ENCODE measurements around the gene STRN.

Gene STRN

GRCh38 chr2:36843838-36844237 lies 122.5 kb downstream of the STRN start:
- no peak for TF ChIP-seq POU6F1 (CRISPR knock-in tag; IDR thresholded peaks at IDR 0.05; ENCODE audit: borderline replicate concordance, low read depth)
- no peak for ATAC-seq

- ATAC-seq: no peak
- TF ChIP-seq CSDC2 (CRISPR knock-in tag; IDR thresholded peaks at IDR 0.05) (no peak), POU6F1 (CRISPR knock-in tag; IDR thresholded peaks at IDR 0.05; ENCODE audit: borderline replicate concordance, low read depth) (no peak), SNAI2 (CRISPR knock-in tag; IDR thresholded peaks at IDR 0.05) (no peak), ARNTL (CRISPR knock-in tag; IDR thresholded peaks at IDR 0.05; ENCODE audit: borderline replicate concordance, low read depth) (no peak), PPARA (CRISPR knock-in tag; IDR thresholded peaks at IDR 0.05; ENCODE audit: borderline replicate concordance) (no peak), TSHZ2 (CRISPR knock-in tag; IDR thresholded peaks at IDR 0.05) (no peak), PATZ1 (CRISPR knock-in tag; IDR thresholded peaks at IDR 0.05; ENCODE audit: borderline replicate concordance) (no peak), ZNF70 (CRISPR knock-in tag; IDR thresholded peaks at IDR 0.05) (no peak), TCF4 (CRISPR knock-in tag; IDR thresholded peaks at IDR 0.05; ENCODE audit: borderline replicate concordance) (no peak), GLIS3 (CRISPR knock-in tag; IDR thresholded peaks at IDR 0.05) (no peak), ZC3H10 (CRISPR knock-in tag; IDR thresholded peaks at IDR 0.05) (no peak), BACH2 (CRISPR knock-in tag; IDR thresholded peaks at IDR 0.05; ENCODE audit: borderline replicate concordance) (no peak), ZNF8 (CRISPR knock-in tag; IDR thresholded peaks at IDR 0.05) (no peak), ZNF565 (CRISPR knock-in tag; conservative IDR thresholded peaks at IDR 0.05; ENCODE audit: low read depth) (no peak), ZFP3 (CRISPR knock-in tag; IDR thresholded peaks at IDR 0.05) (no peak), ZFP30 (CRISPR knock-in tag; IDR thresholded peaks at IDR 0.05) (no peak)
These were observed 126.2 kb downstream of the STRN start for GRCh38 chr2:36839976-36840617.

GRCh38 chr2:36834731-36835524 lies 131.4 kb downstream of the STRN start:
- TF ChIP-seq TSHZ2 (CRISPR knock-in tag; IDR thresholded peaks at IDR 0.05) (no peak), CSDC2 (CRISPR knock-in tag; IDR thresholded peaks at IDR 0.05) (no peak), PPARA (CRISPR knock-in tag; IDR thresholded peaks at IDR 0.05; ENCODE audit: borderline replicate concordance) (no peak), ARNTL (CRISPR knock-in tag; IDR thresholded peaks at IDR 0.05; ENCODE audit: borderline replicate concordance, low read depth) (no peak), ISL1 (CRISPR knock-in tag; IDR thresholded peaks at IDR 0.05) (no peak), POU6F1 (CRISPR knock-in tag; IDR thresholded peaks at IDR 0.05; ENCODE audit: borderline replicate concordance, low read depth) (no peak)
- ATAC-seq: no peak
